NCI-H1436 (cell line): Measurements from ENCODE around the gene SERPINE3.

Source experiments
- DNase-seq: peaks from one replicate; lab custom pipeline; 2025; lab: John Stamatoyannopoulos, UW

The SERPINE3 gene

DNA sequence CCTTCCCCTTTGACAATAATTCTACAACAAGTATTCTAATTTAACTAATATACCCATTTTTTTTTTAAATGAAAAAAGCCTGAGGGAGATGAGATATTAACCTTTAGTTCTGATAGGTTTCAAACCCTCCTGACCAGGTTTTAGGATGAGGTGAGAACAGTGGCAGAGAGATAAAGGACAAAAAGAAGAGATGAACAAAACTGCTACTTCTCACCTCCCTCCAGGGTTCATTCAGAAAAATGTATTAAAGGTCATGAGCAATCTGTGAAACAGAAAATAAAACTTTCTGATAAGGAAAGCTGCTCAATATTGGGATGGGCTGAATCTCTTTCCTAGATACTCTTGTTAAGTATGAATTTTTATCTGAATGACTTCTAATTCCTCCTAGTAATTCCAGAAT, 24.1 kb downstream of the SERPINE3 start:
- DNase-seq: no peak

GRCh38 chr13:51364404-51365008, 25.0 kb downstream of the SERPINE3 start:
- no peak for DNase-seq

GRCh38 chr13:51370116-51370515, 30.6 kb downstream of the SERPINE3 start:
- no peak for DNase-seq

DNA sequence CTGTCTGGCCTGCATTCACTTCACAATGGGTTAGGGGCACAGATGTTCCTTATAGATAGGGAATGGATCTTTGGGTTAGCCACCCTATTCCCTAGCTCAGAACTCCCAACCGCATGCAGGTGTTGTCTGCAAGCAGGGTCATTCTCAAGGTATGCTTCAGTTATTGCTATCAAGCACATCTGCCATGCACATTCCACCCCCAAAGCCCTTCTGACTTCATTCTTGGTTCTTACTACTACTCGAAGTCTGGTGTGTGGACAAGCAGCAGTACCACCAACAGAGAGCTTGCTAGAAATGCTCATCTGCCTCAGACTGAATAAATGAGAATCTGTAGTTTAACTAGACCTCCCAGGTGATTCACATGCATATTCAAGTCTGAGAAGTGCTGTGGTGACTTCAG, 31.3 kb downstream of the SERPINE3 start:
- no peak for DNase-seq

GRCh38 chr13:51371768-51372399, 32.4 kb downstream of the SERPINE3 start:
- no peak for DNase-seq

DNA sequence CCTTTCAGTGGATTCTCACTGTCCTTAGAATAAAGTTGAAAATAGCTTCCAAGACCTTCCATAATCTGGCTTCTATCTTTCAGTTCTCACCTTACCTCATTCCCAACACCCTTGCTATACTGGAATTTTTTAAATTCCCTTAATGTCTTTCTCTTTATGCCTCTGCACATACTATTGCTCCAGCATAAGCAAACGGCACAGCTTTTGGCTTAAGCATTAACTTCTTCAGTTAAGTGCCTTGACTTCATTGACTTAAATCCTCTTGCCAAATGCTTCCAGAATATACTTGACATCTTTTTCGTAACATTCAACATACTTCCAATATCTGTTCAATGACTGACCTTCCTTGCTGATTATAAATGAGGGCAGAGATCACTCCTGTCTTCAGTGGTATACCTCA, 34.0 kb downstream of the SERPINE3 start:
- no peak for DNase-seq

DNA sequence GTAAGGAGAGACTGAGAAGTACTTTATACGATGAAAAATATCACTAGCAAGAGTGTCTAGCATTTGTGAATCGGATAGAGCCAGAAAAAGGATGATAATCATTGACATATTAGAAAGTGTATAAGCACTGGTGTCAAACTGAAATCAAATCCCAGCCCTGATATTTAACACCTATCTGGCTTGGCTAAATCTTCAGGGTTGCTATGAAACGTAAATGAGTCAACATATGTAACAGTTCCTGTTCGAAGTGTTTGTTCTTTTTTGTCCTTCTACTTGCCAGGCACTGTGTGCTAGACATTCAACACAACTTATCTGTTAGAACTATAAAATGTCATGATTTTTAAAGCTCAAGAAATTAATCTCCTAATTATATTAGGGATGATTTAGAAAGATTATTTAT, 40.8 kb downstream of the SERPINE3 start:
- no peak for DNase-seq

DNA sequence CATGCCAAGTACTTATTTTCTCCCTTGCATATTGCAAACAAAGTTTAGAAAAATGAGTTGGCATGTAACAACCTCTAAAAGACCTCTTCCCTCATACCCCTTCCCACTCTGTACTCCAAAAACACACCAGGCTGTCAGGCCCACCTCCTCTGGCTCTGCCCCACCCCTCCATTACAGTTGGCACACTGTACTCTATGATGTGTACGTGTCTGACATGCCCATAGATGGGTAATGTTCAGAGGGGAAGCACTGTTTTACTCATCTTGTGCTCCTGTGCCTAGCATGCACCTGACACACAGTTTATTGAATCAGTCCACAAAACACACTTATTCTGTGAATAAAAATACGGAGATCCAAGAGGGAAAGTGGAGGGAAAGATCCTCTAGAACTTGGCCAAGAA, 45.6 kb downstream of the SERPINE3 start:
- DNase-seq: no peak

GRCh38 chr13:51394724-51395123, 55.2 kb downstream of the SERPINE3 start:
- no peak for DNase-seq

DNA sequence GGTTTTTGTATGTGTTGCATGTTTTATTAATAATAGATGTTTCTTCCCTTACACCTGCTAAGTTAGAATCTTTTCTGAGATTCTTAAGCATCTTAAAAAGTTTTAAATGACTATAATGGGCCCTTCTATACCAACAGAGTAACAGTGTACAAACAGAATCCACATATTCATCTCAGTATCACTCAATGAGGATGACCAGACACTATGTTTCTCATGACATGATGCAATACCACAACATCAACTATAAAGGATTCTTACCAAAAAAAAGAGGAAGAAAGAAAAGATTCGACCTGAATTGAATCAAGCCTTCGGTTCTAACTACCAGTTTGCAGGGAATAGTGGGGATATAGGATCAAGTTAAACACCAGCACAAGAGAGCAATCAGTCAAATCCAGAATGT, 56.9 kb downstream of the SERPINE3 start:
- DNase-seq: no peak

GRCh38 chr13:51397262-51397941, 57.9 kb downstream of the SERPINE3 start:
- DNase-seq: no peak

DNA sequence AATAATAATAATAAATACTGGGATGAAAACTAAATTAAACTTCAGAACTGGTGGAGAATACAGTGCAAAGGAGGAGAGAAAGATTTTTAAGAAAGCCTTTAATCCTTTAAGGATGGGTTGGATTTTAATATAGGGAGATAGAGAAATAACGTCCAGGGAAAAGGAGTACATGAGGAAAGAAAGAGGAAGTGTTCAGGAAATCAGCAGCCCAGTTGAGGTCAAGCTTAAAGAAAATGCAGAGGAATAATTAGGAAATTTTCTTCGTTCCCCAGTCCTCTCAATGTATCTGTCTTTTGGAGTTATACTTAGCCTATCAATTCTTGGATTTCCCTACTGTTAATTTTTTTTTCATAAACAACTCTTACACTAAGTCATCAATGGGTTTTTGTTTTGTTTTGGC, 65.7 kb downstream of the SERPINE3 start:
- DNase-seq: no peak

- peak; percentile 27 for DNase-seq
These were observed 72.9 kb downstream of the SERPINE3 start for GRCh38 chr13:51412431-51412830.
